HG03354 (cell line): Measurements from ENCODE around the gene TSNAXIP1.

Source experiments
- ATAC-seq: cut with Tn5 transposase; IDR thresholded peaks from one replicate; pipeline ENCODE4 v1.9.1; 2021; ENCODE audit warnings: mild to moderate bottlenecking; ENCODE audit not compliant: unreplicated experiment, poor library complexity, severe bottlenecking

Gene TSNAXIP1, protein sequence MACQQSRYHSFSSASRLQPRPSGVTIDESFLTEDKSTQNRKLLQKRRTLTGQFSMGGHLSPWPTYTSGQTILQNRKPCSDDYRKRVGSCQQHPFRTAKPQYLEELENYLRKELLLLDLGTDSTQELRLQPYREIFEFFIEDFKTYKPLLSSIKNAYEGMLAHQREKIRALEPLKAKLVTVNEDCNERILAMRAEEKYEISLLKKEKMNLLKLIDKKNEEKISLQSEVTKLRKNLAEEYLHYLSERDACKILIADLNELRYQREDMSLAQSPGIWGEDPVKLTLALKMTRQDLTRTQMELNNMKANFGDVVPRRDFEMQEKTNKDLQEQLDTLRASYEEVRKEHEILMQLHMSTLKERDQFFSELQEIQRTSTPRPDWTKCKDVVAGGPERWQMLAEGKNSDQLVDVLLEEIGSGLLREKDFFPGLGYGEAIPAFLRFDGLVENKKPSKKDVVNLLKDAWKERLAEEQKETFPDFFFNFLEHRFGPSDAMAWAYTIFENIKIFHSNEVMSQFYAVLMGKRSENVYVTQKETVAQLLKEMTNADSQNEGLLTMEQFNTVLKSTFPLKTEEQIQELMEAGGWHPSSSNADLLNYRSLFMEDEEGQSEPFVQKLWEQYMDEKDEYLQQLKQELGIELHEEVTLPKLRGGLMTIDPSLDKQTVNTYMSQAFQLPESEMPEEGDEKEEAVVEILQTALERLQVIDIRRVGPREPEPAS

GRCh38 chr16:67806428-67807147 is at the start of gene TSNAXIP1, which contains the start of gene RANBP10:
Gene TSNAXIP1, plus strand, starts transcription at chr16:67806889. Its CDS starts 261 bp downstream, at chr16:67807150.
Gene RANBP10, minus strand, starts transcription at chr16:67806560. Its CDS starts 24 bp downstream, at chr16:67806536.
- ATAC-seq = peak; percentile 93

DNA sequence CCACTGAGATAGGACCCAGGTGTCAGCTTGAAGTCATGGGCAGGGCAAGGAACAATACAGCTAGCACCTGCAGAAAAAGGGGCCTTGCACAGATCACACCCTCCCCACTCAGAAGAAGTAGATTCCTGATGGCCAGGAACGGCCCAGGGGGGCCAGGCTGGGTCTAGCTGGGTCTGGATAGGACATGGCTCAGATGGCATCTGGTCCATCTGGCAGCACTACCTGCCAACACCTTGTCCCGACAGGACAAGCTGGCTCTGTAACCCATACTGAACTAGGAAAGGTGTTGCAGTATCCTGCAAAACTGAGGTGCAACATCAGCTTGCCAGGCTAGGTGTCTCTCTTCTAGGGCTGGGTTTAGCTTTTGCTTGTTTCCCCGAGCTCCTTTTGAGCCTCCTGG is 48.7 kb upstream of the TSNAXIP1 start:
- no peak for ATAC-seq

GRCh38 chr16:67758966-67759365 is 47.7 kb upstream of the TSNAXIP1 start:
- no peak for ATAC-seq

GRCh38 chr16:67760206-67760955 is 46.3 kb upstream of the TSNAXIP1 start:
- ATAC-seq = no peak

- no peak for ATAC-seq
Measured at GRCh38 chr16:67760956-67761230, 45.8 kb upstream of the TSNAXIP1 start.

- no peak for ATAC-seq
Measured at GRCh38 chr16:67761924-67762323, 44.8 kb upstream of the TSNAXIP1 start.

DNA sequence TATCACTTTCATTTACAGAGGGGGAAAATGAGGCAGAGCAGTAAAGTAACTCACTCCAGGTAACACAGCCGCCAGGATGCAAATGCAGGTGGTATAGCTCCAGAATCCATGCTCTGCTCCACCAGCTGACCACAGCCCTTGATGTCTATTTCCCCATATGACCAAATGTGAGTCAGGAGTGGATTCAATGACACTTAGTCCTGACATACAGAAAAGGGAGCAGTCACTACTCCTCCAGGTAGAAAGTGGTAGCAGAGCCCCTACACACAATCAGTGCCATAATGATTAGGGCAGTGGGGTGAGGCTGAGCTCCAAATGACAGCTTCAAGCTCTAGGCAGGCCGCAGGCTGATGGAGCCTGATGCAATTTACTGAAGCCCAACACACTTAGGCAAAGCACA is 44.3 kb upstream of the TSNAXIP1 start:
- ATAC-seq = no peak

- ATAC-seq = no peak
Measured at GRCh38 chr16:67763066-67763465, 43.6 kb upstream of the TSNAXIP1 start.

GRCh38 chr16:67764158-67764667 is 42.5 kb upstream of the TSNAXIP1 start:
- ATAC-seq = no peak

DNA sequence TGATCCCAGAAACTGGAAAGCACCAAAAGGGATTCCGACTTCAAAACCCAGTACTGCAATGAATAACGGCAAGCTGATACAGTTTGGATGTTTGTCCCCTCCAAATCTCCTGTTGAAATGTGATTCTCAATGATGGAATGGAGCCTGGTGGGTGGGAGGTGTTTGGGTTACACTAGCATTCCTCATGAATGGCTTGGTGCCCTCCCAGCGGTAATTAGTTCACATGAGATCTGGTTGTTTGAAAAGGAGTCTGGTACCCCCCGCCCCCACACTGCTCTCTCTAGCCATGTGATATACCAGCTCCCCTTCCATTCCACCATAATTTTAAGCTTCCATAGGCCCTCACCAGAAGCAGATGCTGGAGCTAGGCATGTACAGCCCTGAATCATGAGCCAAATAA is 40.4 kb upstream of the TSNAXIP1 start:
- no peak for ATAC-seq

DNA sequence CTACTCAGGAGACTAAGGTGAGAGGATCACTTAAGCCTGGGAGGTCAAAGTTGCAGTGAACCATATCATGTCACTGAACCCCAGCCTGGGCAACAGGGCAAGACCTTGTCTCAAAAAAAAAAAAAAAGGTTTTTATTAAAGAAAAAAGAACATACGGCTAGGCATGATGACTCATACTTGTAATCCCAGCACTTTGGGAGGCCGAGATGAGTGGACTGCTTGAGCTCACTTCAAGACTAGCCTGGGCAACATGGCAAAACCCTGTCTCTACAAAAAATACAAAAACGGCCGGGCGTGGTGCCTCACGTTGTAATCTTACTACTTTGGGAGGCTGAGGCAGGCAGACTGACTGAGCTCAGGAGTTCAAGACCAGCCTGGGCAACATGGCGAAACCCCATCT is 38.7 kb upstream of the TSNAXIP1 start:
- ATAC-seq = no peak

DNA sequence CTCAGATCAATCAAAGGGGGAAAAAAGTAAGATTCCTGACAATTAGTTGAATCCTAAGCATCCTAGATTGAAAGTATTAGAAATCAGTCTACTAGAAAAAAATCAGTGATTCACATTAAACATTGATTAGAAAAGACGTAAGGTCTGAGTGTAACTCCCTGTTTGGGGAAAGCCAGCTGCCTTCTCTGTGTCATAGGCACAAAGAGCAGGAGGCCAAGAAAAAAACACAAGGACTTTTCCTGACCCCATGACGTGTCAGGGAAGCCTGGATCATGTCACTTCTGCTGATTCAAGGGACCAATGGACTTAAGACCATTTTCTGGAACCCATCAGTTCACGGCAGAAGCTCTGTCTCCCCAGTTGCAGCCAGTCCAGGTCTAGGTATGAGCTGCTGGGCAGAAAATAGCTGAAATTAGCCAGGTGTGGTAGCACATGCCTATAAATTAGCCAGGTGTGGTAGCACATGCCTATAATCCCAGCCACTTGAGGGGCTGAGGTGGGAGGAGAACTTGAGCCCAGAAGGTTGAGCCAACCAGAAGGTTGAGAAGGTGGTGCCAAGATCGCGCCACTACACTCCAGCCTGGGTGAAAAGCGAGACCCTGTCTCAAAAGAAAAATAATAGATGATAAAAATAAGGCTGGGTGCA is 36.2 kb upstream of the TSNAXIP1 start:
- ATAC-seq = no peak

DNA sequence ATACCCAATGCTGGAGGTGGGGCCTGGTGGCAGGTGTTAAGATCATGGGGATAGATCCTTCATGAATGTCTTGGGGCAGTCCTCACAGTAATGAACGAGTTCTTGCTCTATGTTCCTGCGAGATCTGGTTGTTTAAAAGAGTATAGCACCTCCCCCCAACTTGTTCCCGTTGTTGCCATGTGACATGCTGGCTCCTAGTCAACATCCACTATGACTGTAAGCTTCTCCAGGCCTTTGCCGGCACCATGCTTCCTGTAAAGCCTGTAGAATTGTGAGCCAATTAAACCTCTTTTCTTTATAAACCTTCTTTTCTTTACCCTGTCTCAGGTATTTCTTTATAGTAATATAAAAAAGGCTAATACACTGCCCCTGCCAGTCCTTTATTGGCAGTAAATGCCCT is 33.6 kb upstream of the TSNAXIP1 start:
- no peak for ATAC-seq

DNA sequence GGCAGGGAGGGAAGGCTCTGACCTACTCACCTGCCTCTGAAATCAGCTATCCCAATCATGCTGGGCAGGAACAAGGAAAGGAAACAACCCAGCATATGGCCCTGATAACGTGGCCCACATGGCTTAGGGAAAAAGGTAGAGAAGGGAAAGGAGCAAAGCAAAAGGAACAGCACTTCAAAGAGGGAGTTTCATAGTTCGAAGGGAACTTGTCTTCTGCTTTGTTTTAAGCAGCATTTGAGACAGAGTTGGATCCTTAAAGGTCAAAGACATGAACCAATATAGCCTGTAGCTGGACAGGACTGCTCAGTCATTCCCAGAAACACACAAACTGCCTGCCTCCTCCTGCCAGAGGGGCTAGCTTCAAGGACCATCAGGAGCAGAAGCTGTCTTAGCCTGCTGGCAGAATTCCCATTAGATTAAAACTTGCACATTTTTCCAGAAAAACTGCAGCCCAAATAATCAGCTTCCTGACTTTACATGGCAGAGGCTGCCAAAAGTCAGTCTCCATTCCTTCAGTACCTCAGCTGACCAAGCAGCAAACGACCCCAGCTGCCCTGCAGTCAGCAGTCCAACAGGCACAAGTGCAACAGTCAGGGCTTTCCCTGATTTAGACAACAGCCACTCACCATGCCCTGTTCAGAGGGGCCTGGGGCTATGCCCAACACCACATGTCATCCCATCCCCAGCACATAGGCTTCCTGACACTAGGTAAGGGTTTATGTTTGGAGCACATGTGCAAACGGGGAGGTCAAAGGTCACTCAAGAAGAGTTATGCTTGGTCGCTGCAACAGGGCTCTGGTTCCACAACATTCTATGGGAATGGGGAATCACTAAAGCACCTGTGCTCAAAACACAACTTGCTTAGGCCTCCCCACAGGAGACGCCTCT is 32.9 kb upstream of the TSNAXIP1 start:
- ATAC-seq = no peak

- no peak for ATAC-seq
Measured at GRCh38 chr16:67774457-67774853, 32.2 kb upstream of the TSNAXIP1 start.

GRCh38 chr16:67775273-67775672 is 31.4 kb upstream of the TSNAXIP1 start:
- ATAC-seq = no peak

- no peak for ATAC-seq
Measured at GRCh38 chr16:67779256-67780014, 27.3 kb upstream of the TSNAXIP1 start.
